Muscle of arm (tissue), 12 donors: ENCODE results near the gene USO1. TPM values are rescaled to one million over a fixed set of nuclear protein-coding genes. Genes with fewer than 3 reads are reported as not detected.
A peak's percentile ranks its signal among the peaks of the same experiment; 100 is the strongest.
"Not testable (repeated sequence)": the region's sequence is repeated elsewhere in the genome, so short reads cannot be mapped to it uniquely, and the experiment has no call there.

Experiments
- DNase-seq: peaks from one replicate; pipeline ENCODE4 v3.0.0-alpha.2; 2013
- polyA plus RNA-seq, 12 donors: library from polyadenylated mRNA; unstranded; fragments of 120-200 nt; gene quantifications; one replicate each; pipeline ENCODE4 v1.2.1, GENCODE V29; 2013; ENCODE audit not compliant: insufficient read length in 12 of 12

USO1 gene
- polyA plus RNA-seq, 12 donors: 122 to 292 (median 220) TPM; not detected in 1

DNA sequence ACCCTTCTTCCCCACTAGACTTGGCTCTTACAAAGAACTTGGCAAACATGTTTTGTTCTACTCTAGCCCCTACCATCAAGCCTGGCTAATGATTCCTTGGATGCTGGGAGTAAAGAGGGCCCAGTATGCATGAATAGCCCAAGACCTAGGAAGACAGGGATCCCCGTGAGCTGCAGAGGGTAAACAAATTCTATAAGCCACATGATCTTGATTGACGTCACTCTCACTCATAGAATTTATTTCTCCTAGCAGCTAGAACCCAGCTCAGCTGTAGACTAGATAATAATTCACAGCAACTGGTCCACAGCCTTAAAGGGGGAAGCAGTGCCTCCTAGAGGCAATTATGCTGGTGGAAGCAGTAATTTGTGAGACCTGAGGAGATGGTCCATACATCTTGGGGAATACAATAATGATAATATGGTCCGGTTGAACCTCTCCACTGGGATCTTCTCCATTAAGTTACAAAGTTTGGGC is 16.1 kb upstream of the USO1 start:
- no peak for DNase-seq

GRCh38 chr4:75710246-75710645 is 14.1 kb upstream of the USO1 start:
- no peak for DNase-seq

DNA sequence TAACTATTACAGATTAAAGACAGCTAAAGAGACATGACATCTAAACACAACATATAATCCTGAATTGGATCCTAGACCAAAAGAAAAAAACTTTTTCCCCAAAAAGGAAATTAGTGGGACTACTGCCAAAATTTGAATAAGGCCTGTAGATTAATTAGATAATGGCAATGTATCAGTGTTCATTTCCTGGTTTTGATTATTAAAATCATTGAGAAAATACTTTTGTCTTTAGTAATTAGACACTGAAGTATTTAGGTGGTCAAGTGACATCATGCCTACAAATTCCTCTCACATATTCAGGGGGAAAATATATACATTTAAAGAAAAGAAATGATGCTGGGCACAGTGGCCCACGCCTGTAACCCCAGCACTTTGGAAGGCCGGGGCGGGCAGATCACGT is 10.4 kb upstream of the USO1 start:
- no peak for DNase-seq

- no peak for DNase-seq
These were observed 9.7 kb upstream of the USO1 start for GRCh38 chr4:75714704-75715103.

DNA sequence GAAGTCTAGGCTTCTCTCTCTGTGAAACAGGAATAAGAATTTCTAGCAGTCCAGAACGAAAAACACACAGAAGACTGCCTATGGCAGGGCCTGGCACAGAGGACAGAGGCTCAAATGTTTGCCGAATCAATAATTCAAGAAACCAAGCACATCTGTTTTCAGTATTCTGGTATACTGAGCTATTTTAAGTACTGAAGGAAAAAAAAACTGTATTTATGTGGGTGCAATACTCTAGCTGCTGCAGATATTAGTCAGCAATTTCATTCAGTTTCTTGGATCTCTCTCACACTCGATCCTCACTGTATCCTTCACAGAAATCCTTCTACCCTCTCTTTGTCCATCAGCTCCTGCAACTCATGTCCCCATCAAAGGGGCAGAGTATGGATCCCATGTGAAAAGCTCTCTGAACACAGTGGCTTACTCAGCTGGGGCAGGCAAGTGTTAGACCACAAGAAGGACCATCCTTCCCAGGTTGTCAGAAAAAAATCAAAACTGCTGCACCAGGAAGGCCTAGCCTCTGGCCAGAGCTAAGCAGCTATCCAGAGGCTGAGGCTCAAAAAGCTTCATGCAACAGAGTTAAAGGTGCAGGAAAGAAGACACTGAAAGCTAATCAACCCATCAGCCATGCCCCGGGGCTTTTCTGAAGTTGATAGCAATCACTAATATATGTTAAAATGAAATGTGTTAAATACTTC is 9.1 kb upstream of the USO1 start:
- DNase-seq: no peak

- DNase-seq: not testable (repeated sequence)
These were observed 8.3 kb upstream of the USO1 start for GRCh38 chr4:75716054-75716453.

- DNase-seq: no peak
These were observed 7.0 kb upstream of the USO1 start for GRCh38 chr4:75717408-75717807.

DNA sequence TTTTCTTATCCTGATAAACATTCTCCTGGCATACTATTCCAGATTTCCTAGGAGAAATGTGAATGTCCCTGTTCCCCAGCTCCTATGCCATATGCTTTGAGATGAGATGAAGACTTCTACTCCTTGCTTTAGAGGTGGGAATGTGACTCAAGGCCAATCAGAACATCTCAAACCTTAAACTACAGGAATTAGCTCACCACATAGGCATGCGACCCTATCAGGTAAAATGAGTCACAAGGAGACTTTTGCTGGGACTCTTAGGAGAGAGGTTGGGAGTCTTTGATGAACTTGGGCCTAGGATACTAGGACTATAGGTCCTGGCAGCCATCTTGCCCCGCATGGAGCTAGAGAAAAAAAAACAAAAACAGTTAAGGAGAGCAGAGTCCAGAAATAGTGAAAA is 5.8 kb upstream of the USO1 start:
- no peak for DNase-seq

GRCh38 chr4:75722417-75722816 is 2.0 kb upstream of the USO1 start:
- DNase-seq: no peak

DNA sequence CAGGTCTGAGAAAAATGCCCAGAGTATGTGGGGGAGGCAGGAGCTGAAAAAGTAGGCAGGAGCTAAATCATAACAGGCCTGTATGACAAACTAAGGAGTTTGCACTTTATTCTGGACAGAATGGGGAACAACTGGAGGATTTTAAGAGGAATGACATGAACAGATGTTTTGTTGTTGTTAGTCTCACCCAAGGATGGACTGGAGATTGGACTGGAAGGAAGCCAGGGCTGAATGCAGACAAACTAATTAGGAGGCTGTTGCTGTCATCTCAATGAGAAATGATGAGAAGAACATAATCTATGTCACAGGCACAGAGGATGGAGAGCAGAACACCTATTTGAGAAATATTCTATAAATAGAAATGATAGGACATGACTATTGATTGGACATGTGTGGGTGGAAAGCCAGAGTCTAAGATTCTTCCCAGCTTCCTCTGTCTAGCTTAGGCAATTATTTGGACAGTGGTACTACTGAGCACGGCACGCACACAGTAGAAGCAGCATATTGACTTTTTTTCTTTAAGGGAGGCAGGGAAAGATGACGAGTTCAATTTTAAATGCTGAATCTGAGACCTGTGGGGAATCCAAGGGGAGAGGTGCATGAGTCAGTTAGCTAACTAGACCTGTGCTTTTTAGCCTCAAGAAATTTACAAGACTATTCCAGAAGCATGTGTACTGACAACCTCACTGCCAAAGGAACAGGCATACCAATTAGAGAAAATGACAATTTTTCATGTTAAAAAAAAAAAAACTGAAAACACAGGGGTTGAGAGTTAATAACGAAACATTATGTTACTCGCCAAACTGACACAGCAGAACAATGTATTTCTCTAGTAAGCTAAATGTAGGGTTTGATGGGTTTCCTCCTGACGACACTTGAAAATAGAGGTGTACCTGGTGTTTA is 963 bp upstream of the USO1 start:
- DNase-seq: peak; percentile 46

GRCh38 chr4:75724867-75725724 is 719 bp downstream of the USO1 start:
- peak; percentile 87 for DNase-seq

GRCh38 chr4:75725942-75726538 is 1.7 kb downstream of the USO1 start:
- DNase-seq: not testable (repeated sequence)

DNA sequence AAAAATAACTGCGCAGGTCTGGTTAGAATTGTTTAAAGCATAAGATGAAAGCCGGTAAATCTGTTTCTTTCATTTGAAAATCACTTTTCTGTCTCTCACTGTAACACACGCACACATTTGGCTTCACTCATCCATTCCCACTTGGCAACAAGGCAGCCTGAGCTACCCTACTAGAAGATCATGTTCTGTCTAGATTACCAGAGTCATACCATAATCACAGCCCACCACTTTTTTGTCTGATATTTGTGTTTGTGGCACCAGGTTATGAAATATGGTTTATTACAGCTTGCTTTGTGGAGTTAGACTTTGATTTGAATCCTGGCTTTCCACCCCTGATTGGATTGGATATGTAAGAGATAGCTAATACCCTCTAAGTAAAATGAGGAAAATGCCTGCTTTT is 2.2 kb downstream of the USO1 start:
- no peak for DNase-seq

DNA sequence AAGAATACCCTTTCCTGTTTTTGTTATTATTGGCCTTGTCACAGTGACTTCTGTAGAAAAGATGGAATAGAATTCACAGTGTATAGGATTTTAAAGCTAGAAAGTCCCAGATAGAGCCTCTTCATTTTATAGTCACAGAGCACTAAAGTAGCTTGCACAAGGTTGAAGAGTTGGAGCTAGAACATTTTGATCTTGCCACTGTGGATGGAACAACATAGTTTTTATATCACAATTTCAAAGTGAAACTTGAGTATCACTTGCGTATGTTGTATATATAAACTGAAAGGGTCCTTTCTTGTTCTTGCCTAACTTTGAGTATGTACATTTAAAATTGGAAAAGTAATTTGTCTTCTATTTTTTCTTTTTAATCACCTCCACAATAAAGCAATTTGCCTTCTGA is 2.7 kb downstream of the USO1 start:
- no peak for DNase-seq

DNA sequence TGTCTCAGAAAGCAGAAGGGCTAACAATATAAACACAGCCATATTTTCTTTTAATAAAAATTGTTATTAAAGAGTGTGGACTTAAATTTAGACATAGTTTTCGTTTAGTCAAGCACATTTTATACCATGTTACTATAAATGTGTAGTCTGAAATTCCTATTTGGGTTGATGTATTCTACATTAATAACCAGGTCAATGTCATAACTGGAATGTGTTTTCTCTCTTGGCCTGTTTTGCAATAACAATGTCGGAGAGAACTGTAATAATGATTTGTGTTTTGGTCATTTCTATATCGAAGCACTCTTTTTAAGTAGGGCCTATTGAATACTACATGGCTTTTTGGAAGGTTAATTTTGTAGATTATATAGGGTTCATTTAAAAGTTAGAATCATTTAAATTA is 5.5 kb downstream of the USO1 start:
- DNase-seq: no peak

GRCh38 chr4:75733369-75733768 is 9.0 kb downstream of the USO1 start:
- no peak for DNase-seq

- no peak for DNase-seq
These were observed 11.1 kb downstream of the USO1 start for GRCh38 chr4:75735525-75735924.

DNA sequence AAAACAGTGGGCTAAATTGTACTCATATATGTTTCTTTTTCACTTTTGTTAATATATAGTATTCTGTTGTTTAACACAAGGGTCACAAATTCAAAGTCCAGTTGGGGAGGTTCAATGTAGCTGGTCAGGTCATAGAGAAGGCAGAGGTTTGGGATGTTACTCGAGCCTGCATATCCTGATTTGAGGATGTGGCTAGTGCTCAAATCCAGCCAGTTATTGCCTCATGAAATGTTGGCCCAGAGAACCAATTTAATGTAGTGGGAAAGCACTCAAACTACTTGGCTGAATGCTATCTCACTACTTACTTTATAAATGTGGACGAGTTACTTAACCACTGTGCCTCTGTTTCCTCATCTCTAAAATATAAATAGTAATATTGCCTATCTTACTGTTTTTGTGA is 12.5 kb downstream of the USO1 start:
- no peak for DNase-seq

DNA sequence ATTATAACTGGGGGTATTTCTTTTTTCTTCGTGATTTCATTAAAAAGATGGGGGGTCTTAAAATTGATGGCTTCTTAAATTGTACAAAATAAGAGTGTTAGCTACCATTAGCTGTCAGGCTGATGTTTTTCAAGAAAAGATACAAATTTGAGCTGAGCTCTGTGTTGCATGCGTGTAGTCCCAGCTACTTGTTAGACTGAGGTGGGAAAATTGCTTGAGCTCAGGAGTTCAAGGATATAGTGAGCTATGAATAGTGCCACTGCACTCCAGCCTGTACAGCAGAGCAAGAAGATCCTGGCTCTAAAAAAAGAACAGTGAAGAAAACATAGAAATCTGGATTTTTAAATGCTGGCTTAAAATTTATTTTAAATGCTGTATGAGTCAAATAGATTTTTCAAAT is 13.0 kb downstream of the USO1 start:
- no peak for DNase-seq

DNA sequence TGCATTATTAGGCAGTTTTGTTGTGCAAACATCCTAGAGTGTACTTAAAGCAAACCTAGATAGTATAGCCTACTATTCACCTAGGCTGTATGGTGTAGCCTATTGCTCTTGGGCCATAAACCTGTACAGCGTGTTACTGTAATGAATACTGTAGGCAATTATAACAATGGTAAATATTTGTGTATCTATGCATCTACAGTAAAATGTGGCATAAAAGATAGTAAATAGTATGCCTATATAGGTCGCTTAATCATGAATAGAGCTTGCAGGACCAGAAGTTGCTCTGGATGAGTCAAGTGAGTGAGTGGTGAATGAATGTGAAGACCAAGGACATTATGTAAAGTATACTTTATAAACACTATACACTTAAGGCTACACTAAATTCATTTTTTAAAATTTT is 16.6 kb downstream of the USO1 start:
- no peak for DNase-seq

DNA sequence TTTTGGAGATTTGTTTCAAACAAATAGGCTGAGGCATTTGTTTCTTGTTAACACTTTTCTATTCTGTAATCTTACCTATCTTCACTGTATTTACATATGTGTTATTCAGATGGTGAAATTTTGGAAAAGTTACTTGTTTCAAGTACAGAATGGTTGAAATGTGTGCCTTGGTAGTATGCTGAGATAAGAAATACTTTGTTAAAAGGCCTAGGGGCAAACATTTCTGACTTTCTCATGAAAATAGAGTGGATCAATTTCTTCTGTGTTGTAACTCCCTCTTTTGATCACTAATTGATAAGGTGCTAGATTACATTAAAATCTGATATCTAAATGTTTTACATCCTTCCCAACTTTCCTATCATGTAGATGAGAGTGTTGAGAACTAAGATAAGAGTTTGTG is 18.1 kb downstream of the USO1 start:
- DNase-seq: no peak

GRCh38 chr4:75745161-75745560 is 20.8 kb downstream of the USO1 start:
- DNase-seq: no peak
